Thoracic aorta (tissue), 2 donors: ENCODE measurements around the gene HSF2BP. TPM values are rescaled to one million over a fixed set of nuclear protein-coding genes. Genes with fewer than 3 reads are reported as not detected.

Experiments used
- ATAC-seq: fragments of 150-250 bp; one replicate; pipeline ENCODE4 v1.8.0; 2017; ENCODE audit warnings: low read depth; ENCODE audit not compliant: insufficient number of reproducible peaks, low FRiP score
- DNase-seq: peaks from one replicate; pipeline ENCODE4 v3.0.0-alpha.2; 2020; ENCODE audit warnings: low spot score
- H3K27ac ChIP-seq, 2 donors: fragments of 200-600 bp; sonication (generic); 1 replicate in 1 of 2; 2 replicates in 1 of 2; pipeline ENCODE4 v1.5.1; 2016; ENCODE audit warnings: mild to moderate bottlenecking in 2 of 2, moderate library complexity in 2 of 2
- H3K27me3 ChIP-seq: fragments of 200-600 bp; sonication (generic); replicated peaks from 2 replicates; pipeline ENCODE4 v1.6.0; 2016; ENCODE audit warnings: mild to moderate bottlenecking; ENCODE audit not compliant: insufficient read depth
- H3K36me3 ChIP-seq: fragments of 200-600 bp; sonication (generic); one replicate; pipeline ENCODE4 v1.5.1; 2016
- H3K4me1 ChIP-seq, 2 donors: fragments of 200-600 bp; sonication (generic); 1 replicate in 1 of 2; 2 replicates in 1 of 2; pipeline versions ENCODE4 v1.5.1 to v1.6.0; 2016; ENCODE audit warnings: low read depth in 2 of 2, mild to moderate bottlenecking in 1 of 2; ENCODE audit not compliant: control insufficient read depth in 1 of 2
- H3K4me3 ChIP-seq: fragments of 200-600 bp; sonication (generic); 2 replicates; pipeline ENCODE4 v1.5.1; 2016; ENCODE audit warnings: mild to moderate bottlenecking
- H3K9me3 ChIP-seq: fragments of 200-600 bp; sonication (generic); 2 replicates; pipeline ENCODE4 v1.5.1; 2016
- total RNA-seq, 2 donors: library from RNA; depleted of rRNA; stranded (reverse); fragments of >200 nt; gene quantifications; one replicate each; pipeline versions ENCODE4 v1.1.0 to v1.2.3, GENCODE V29; 2016
- TF ChIP-seq, protein P1 (sequence below): fragments of 200-600 bp; sonication (generic); IDR thresholded peaks from one replicate; pipeline ENCODE4 v1.5.1; 2019; ENCODE audit warnings: antibody characterized with exemption

HSF2BP gene
- total RNA-seq, 2 donors from 2014 or later: 0.78 TPM; not detected in 1

DNA sequence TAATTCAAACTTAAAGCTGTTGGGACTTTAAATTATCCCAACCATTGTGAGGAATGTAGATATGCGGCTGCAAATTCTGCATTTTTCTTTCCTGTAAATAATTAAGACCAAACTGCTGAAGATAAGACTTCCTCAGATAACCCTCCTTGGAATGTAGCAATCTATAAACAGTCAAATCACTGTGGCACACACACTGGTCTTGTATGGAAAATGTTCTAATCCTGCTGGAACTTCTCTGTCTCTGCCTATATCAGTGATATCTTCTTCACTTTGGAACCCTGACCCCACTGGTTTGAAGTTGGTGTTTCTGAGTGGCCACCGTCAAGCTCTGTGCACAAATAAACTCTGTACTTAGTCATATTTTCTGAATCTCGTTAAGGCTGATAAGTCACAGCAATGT lies 32.9 kb downstream of the HSF2BP start:
- no peaks in the 10 kb centered on the region for H3K36me3 ChIP-seq
- H3K27me3 ChIP-seq: no peaks in the 10 kb centered on the region
- no peak overlapping the region for H3K4me3 ChIP-seq
- H3K4me1 ChIP-seq: no peaks in the 10 kb centered on the region
- no peak overlapping the region for H3K27ac ChIP-seq
- ATAC-seq: no peak
- TF ChIP-seq, protein P1, sequence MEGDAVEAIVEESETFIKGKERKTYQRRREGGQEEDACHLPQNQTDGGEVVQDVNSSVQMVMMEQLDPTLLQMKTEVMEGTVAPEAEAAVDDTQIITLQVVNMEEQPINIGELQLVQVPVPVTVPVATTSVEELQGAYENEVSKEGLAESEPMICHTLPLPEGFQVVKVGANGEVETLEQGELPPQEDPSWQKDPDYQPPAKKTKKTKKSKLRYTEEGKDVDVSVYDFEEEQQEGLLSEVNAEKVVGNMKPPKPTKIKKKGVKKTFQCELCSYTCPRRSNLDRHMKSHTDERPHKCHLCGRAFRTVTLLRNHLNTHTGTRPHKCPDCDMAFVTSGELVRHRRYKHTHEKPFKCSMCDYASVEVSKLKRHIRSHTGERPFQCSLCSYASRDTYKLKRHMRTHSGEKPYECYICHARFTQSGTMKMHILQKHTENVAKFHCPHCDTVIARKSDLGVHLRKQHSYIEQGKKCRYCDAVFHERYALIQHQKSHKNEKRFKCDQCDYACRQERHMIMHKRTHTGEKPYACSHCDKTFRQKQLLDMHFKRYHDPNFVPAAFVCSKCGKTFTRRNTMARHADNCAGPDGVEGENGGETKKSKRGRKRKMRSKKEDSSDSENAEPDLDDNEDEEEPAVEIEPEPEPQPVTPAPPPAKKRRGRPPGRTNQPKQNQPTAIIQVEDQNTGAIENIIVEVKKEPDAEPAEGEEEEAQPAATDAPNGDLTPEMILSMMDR: no peak
- no peaks in the 10 kb centered on the region for H3K9me3 ChIP-seq
- no peak for DNase-seq

DNA sequence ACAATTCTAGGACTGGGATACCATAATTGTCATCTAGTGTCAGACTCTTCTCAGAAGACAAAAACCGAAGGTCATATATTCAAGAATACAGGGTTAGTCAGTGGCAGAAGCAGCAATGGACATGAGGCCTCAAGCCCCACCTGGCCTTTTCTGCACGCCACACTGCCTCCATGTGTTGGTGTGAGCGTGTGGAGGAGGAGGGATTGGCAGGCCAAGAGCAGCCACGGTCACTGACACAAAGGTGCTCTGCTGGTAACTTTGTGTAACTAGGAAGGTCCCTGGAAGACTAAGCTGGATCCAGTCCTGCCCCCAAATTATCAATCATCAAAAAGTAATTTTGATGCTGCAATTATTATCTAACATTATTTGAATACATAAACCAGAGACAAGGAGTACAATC lies 34.9 kb downstream of the HSF2BP start:
- Histone ChIP-seq H3K27me3 (no peaks in the 10 kb centered on the region), H3K4me3 (no peak overlapping the region), H3K36me3 (no peaks in the 10 kb centered on the region), H3K9me3 (peaks cover 6% of the 10 kb centered on the region), H3K27ac (no peak overlapping the region), H3K4me1 (no peaks in the 10 kb centered on the region)
- ATAC-seq (no peak), DNase-seq (no peak)
- TF ChIP-seq, protein P1: no peak

DNA sequence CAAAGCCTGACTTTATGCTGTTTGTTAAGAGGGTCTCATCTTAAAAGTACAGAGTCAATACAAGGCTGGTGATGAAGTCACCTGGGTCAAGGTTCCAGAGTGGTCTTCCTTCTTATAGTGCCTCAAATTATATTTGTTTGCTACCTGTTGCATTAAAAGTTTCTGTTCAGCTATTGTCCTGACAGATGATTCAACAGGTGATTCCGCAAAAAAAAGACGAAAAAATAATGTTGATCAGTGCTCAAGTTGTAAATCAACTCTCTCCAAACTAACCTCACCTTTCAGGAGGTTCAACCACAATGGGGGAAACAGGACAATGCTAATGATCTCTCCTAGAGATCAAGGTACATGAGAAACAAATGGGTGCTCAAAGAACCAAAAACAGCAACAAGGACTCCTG lies 35.7 kb downstream of the HSF2BP start:
- H3K4me1 ChIP-seq: no peaks in the 10 kb centered on the region

DNA sequence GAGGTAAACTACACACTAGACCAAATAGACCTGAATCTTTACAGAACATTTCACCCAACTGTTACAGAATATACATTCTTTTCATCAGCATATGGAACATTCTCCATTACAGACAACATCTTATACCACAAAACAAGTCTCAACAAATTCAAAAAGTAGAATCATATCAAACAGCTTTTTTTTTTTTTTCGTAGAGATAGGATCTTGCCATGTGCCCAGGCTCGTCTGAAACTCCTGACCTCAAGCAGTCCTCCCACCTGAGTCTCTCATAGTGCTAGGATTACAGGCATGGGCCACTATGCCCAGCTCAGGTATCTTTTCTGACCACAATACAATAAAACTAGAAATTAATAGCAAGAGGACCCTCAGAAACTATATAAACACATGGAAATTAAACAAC lies 36.5 kb downstream of the HSF2BP start:
- no peak for ATAC-seq
- H3K27ac ChIP-seq: no peak overlapping the region
- H3K4me3 ChIP-seq: no peak overlapping the region
- H3K4me1 ChIP-seq: no peaks in the 10 kb centered on the region
- TF ChIP-seq, protein P1: no peak
- DNase-seq: no peak
- no peaks in the 10 kb centered on the region for H3K27me3 ChIP-seq
- H3K9me3 ChIP-seq: peaks cover 6% of the 10 kb centered on the region
- no peaks in the 10 kb centered on the region for H3K36me3 ChIP-seq

More for the DNA sequence above, 35.7 kb downstream of the HSF2BP start:
- peaks cover 6% of the 10 kb centered on the region for H3K9me3 ChIP-seq
- ATAC-seq (no peak), DNase-seq (no peak)
- no peak overlapping the region for H3K27ac ChIP-seq
- H3K36me3 ChIP-seq: no peaks in the 10 kb centered on the region
- TF ChIP-seq, protein P1: no peak
- no peak overlapping the region for H3K4me3 ChIP-seq
- H3K27me3 ChIP-seq: no peaks in the 10 kb centered on the region

DNA sequence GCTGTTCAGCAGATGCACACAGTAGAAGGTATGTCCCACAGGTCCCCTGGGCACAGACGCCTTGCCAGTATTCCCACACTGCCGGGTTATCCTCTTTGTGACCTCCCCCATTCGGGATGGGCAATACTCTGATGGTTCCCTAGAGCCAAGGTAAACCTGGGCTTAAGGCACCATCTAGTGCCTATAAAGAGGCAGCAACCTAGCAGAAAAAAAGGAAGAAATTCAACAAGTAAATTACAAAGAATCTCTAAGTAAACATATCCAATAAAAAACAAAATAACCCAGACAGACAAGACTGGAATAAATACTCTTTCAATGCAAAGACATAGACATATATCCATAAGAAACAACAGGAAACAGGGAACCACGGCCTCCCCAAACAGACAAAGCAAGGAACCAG lies 39.4 kb downstream of the HSF2BP start:
- H3K9me3 ChIP-seq: peaks cover 6% of the 10 kb centered on the region
- no peak overlapping the region for H3K4me3 ChIP-seq
- H3K36me3 ChIP-seq: no peaks in the 10 kb centered on the region
- H3K4me1 ChIP-seq: no peaks in the 10 kb centered on the region
- TF ChIP-seq, protein P1: no peak
- no peak overlapping the region for H3K27ac ChIP-seq
- no peak for ATAC-seq
- no peaks in the 10 kb centered on the region for H3K27me3 ChIP-seq
- no peak for DNase-seq
